Left ventricle myocardium inferior (tissue), 1 donor: ENCODE results near the gene KLHL29. TPM values are rescaled to one million over a fixed set of nuclear protein-coding genes. Genes with fewer than 3 reads are reported as not detected.

Experiments
- DNase-seq: peaks from one replicate; pipeline ENCODE4 v3.0.0-alpha.2; 2020
- H3K27ac ChIP-seq: fragments of 200-600 bp; replicated peaks from 2 replicates; pipeline ENCODE4 v1.8.0; 2021
- H3K27me3 ChIP-seq: fragments of 200-600 bp; 2 replicates; pipeline ENCODE4 v1.8.0; 2021; ENCODE audit warnings: low read depth
- H3K36me3 ChIP-seq: fragments of 200-600 bp; 2 replicates; pipeline ENCODE4 v1.8.0; 2021
- H3K4me1 ChIP-seq: fragments of 200-600 bp; 2 replicates; pipeline ENCODE4 v1.8.0; 2021
- H3K4me3 ChIP-seq: fragments of 200-600 bp; 2 replicates; pipeline ENCODE4 v1.8.0; 2021; ENCODE audit warnings: mild to moderate bottlenecking, moderate library complexity
- H3K9me3 ChIP-seq: fragments of 200-600 bp; replicated peaks from 2 replicates; pipeline ENCODE4 v1.8.0; 2021
- CTCF ChIP-seq: fragments of 200-600 bp; IDR thresholded peaks from 2 replicates; pipeline ENCODE4 v1.8.0; 2021; ENCODE audit warnings: antibody characterized with exemption, mild to moderate bottlenecking, borderline replicate concordance
- intact Hi-C: fragments of 100-400 bp; cut with micrococcal nuclease; formaldehyde crosslinking; loops from one replicate; pipeline ENCODE4 v1.11.0; 2022
- total RNA-seq: library from RNA; stranded (reverse); fragmentation: NEBNext Ultra II Directional; extraction: Animal tissue kit (Norgen Biotek cat#: 25700); gene quantifications from one replicate; pipeline ENCODE4 v1.2.1, GENCODE V29; 2021
- donor health status: DM: no; HTN: yes; CAD: no; lungs with severe emphysema.

KLHL29 gene
- total RNA-seq, 1 donor from 2014 or later: 1.1 TPM

GRCh38 chr2:23706613-23707078 is 321.7 kb downstream of the KLHL29 start:
- no peaks in the 10 kb centered on the region for H3K27me3 ChIP-seq
- H3K9me3 ChIP-seq: no peaks in the 10 kb centered on the region
- H3K4me1 ChIP-seq: no peaks in the 10 kb centered on the region
- H3K27ac ChIP-seq: no peak overlapping the region
- no peak for TF ChIP-seq CTCF
- no peak overlapping the region for H3K4me3 ChIP-seq
- no peak for DNase-seq
- intact Hi-C loops: no loop called here
- H3K36me3 ChIP-seq: peaks cover 41% of the 10 kb centered on the region

- H3K27me3 ChIP-seq: no peaks in the 10 kb centered on the region
- no peaks in the 10 kb centered on the region for H3K9me3 ChIP-seq
- no peak overlapping the region for H3K4me3 ChIP-seq
- H3K27ac ChIP-seq: no peak overlapping the region
- H3K36me3 ChIP-seq: peaks cover 41% of the 10 kb centered on the region
- no peaks in the 10 kb centered on the region for H3K4me1 ChIP-seq
- intact Hi-C loops: no loop called here
- no peak for DNase-seq
- no peak for TF ChIP-seq CTCF
Observed at GRCh38 chr2:23707096-23707495, 322.1 kb downstream of the KLHL29 start.

- no peak for DNase-seq
- Histone ChIP-seq H3K27me3 (no peaks in the 10 kb centered on the region), H3K27ac (no peak overlapping the region), H3K4me1 (no peaks in the 10 kb centered on the region), H3K4me3 (no peak overlapping the region), H3K36me3 (peaks cover 41% of the 10 kb centered on the region), H3K9me3 (no peaks in the 10 kb centered on the region)
- no peak for TF ChIP-seq CTCF
- intact Hi-C loops: no loop called here
Observed at GRCh38 chr2:23708771-23709170, 323.8 kb downstream of the KLHL29 start.

DNA sequence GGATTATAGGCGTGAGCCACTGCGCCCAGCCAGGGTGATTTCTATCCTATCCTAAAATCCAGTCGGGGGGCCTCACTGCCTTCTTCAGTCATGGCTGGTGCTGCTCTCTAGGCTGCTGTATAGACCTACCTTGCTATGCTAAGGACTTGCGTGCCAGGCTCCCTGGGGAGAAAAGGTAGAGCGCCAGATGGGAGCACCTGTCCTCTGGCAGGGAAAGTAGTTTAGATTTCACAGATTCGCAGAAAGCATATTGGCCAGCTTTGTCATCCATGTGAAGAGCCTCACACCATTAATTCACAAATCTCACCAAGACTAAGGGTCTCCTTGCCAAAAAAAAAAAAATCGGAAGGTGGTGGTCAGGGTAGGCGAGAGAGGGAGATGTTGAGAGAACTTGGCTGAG is 324.3 kb downstream of the KLHL29 start:
- Histone ChIP-seq H3K36me3 (peaks cover 41% of the 10 kb centered on the region), H3K9me3 (no peaks in the 10 kb centered on the region)

GRCh38 chr2:23711979-23712755 is 327.2 kb downstream of the KLHL29 start:
- no peak for DNase-seq
- no peaks in the 10 kb centered on the region for H3K27me3 ChIP-seq
- intact Hi-C loops: no loop called here
- H3K4me1 ChIP-seq: no peaks in the 10 kb centered on the region
- H3K4me3 ChIP-seq: no peak overlapping the region
- H3K27ac ChIP-seq: peak overlapping the region; percentile 10
- peaks cover 20% of the 10 kb centered on the region for H3K36me3 ChIP-seq
- no peak for TF ChIP-seq CTCF
- H3K9me3 ChIP-seq: no peaks in the 10 kb centered on the region

More for the DNA sequence above, 324.3 kb downstream of the KLHL29 start:
- no peak overlapping the region for H3K27ac ChIP-seq
- no peaks in the 10 kb centered on the region for H3K27me3 ChIP-seq
- intact Hi-C loops: no loop called here
- TF ChIP-seq CTCF: no peak
- H3K4me3 ChIP-seq: no peak overlapping the region
- no peaks in the 10 kb centered on the region for H3K4me1 ChIP-seq
- no peak for DNase-seq
